CD14-positive monocyte (primary cell): ENCODE data around the gene PLIN3. TPM values are rescaled to one million over a fixed set of nuclear protein-coding genes. Genes with fewer than 3 reads are reported as not detected.
"Not testable (repeated sequence)": the region's sequence is repeated elsewhere in the genome, so short reads cannot be mapped to it uniquely, and the experiment has no call there.

Source experiments
- DNase-seq, 3 donors: peaks; one replicate each; pipeline ENCODE4 v3.0.0-alpha.2; 2011 to 2022
- H2AFZ ChIP-seq: 2 replicates; pipeline ENCODE4 v1.6.0; 2012; ENCODE audit warnings: mild to moderate bottlenecking, low read depth, low read length, inconsistent platforms; ENCODE audit not compliant: insufficient read depth, poor library complexity, severe bottlenecking
- H3K27ac ChIP-seq, 2 donors: 1 replicate in 1 of 2; 2 replicates in 1 of 2; pipeline ENCODE4 v1.5.1; 2012 to 2013; ENCODE audit warnings: low read length in 2 of 2, control low read depth in 1 of 2, inconsistent platforms in 1 of 2, low read depth in 1 of 2, mild to moderate bottlenecking in 1 of 2
- H3K27me3 ChIP-seq, 2 donors: one replicate each; pipeline versions ENCODE4 v1.6.0 to v1.6.1; 2011 to 2013; ENCODE audit warnings: low read length in 2 of 2; ENCODE audit not compliant: control insufficient read depth in 2 of 2, insufficient read depth in 2 of 2
- H3K36me3 ChIP-seq, 2 donors: replicated peaks in 1 of 2; 1 replicate in 1 of 2; 2 replicates in 1 of 2; pipeline versions ENCODE4 v1.5.1 to v1.6.1; 2012 to 2013; ENCODE audit warnings: low read length in 2 of 2, control low read depth in 1 of 2, inconsistent platforms in 1 of 2, mild to moderate bottlenecking in 1 of 2; ENCODE audit not compliant: insufficient read depth in 2 of 2, control insufficient read depth in 1 of 2
- H3K4me1 ChIP-seq, 2 donors: 1 replicate in 1 of 2; 2 replicates in 1 of 2; pipeline versions ENCODE4 v1.5.1 to v1.6.1; 2012 to 2013; ENCODE audit warnings: low read length in 2 of 2, control low read depth in 1 of 2, inconsistent platforms in 1 of 2, mild to moderate bottlenecking in 1 of 2, moderate library complexity in 1 of 2; ENCODE audit not compliant: insufficient read depth in 2 of 2, control insufficient read depth in 1 of 2
- H3K4me2 ChIP-seq: replicated peaks from 2 replicates; pipeline ENCODE3; 2012; ENCODE audit warnings: low read length, moderate library complexity, mild to moderate bottlenecking; ENCODE audit not compliant: poor library complexity, severe bottlenecking; ENCODE audit errors: extremely low read depth
- H3K4me3 ChIP-seq, 3 experiments: fragments of 200-600 bp in 1 of 3; sonication (generic) in 1 of 3; replicated peaks in 1 of 3; 1 replicate in 2 of 3; 2 replicates in 1 of 3; pipeline ENCODE4 v1.5.1; 2011 to 2013; ENCODE audit warnings: low read length in 3 of 3, mild to moderate bottlenecking in 3 of 3, control low read depth in 2 of 3, low read depth in 2 of 3, inconsistent platforms in 1 of 3, moderate library complexity in 1 of 3
- H3K79me2 ChIP-seq: 2 replicates; pipeline ENCODE4 v1.6.0; 2012; ENCODE audit warnings: mild to moderate bottlenecking, control low read depth, inconsistent platforms, low read length, moderate library complexity; ENCODE audit not compliant: insufficient read depth
- H3K9ac ChIP-seq: 2 replicates; pipeline ENCODE4 v1.6.0; 2017; ENCODE audit warnings: low read length, mild to moderate bottlenecking; ENCODE audit not compliant: insufficient read depth, poor library complexity, severe bottlenecking
- H3K9me3 ChIP-seq, 2 donors: replicated peaks in 1 of 2; 1 replicate in 1 of 2; 2 replicates in 1 of 2; pipeline versions ENCODE4 v1.5.1 to v1.6.1; 2012 to 2013; ENCODE audit warnings: low read length in 2 of 2, control low read depth in 1 of 2; ENCODE audit not compliant: control insufficient read depth in 1 of 2, insufficient read depth in 1 of 2
- H4K20me1 ChIP-seq: 2 replicates; pipeline ENCODE4 v1.6.0; 2012; ENCODE audit warnings: mild to moderate bottlenecking, low read length, control low read depth, moderate library complexity; ENCODE audit not compliant: insufficient read depth
- H3K27ac Mint-ChIP-seq, 7 donors: one replicate each; pipeline ENCODE4 v1.8.0; 2020; ENCODE audit warnings: mild to moderate bottlenecking in 7 of 7, mixed read lengths in 7 of 7, moderate library complexity in 6 of 7, inconsistent platforms in 2 of 7
- H3K27me3 Mint-ChIP-seq, 3 donors: one replicate each; pipeline ENCODE4 v1.8.0; 2021 to 2022; ENCODE audit warnings: low read depth in 3 of 3, mild to moderate bottlenecking in 3 of 3, mixed read lengths in 3 of 3, moderate library complexity in 3 of 3, inconsistent platforms in 1 of 3
- H3K36me3 Mint-ChIP-seq, 2 donors: one replicate each; pipeline ENCODE4 v1.8.0; 2020; ENCODE audit warnings: mixed read lengths in 2 of 2, inconsistent platforms in 1 of 2, mild to moderate bottlenecking in 1 of 2
- H3K4me1 Mint-ChIP-seq: one replicate; pipeline ENCODE4 v1.8.0; 2020; ENCODE audit warnings: mild to moderate bottlenecking, mixed read lengths
- H3K4me3 Mint-ChIP-seq, 2 donors: one replicate each; pipeline ENCODE4 v1.8.0; 2020; ENCODE audit warnings: mild to moderate bottlenecking in 2 of 2, mixed read lengths in 2 of 2, moderate library complexity in 1 of 2
- H3K9me3 Mint-ChIP-seq, 7 donors: one replicate each; pipeline ENCODE4 v1.8.0; 2020 to 2022; ENCODE audit warnings: mixed read lengths in 7 of 7, mild to moderate bottlenecking in 6 of 7, moderate library complexity in 6 of 7, inconsistent platforms in 2 of 7
- CTCF ChIP-seq: fragments of 200-600 bp; IDR thresholded peaks from one replicate; pipeline ENCODE4 v1.8.0; 2022; ENCODE audit warnings: antibody characterized with exemption, mild to moderate bottlenecking
- WGBS: methylation state at CpG from one replicate; pipeline ENCODE4 v1.1.5; 2013; ENCODE audit warnings: missing lambda C conversion rate; ENCODE audit not compliant: insufficient coverage; 5-methylcytosine and 5-hydroxymethylcytosine counted together
- intact Hi-C, 2 donors: fragments of 100-400 bp; cut with micrococcal nuclease; formaldehyde crosslinking; loops; one replicate each; pipeline versions ENCODE4 v1.15.0 to v1.15.1; 2023
- polyA plus RNA-seq, 3 donors: library from polyadenylated mRNA; depleted of rRNA in 1 of 3; unstranded in 2 of 3; stranded (reverse) in 1 of 3; fragments of 300-500 nt in 2 of 3; fragments of >200 nt in 1 of 3; fragmentation: Illumina TruSeq in 2 of 3; gene quantifications; 1 replicate in 2 of 3; 2 replicates in 1 of 3; pipeline ENCODE4 v1.2.3, GENCODE V29; 2012 to 2021

PLIN3 gene
- polyA plus RNA-seq, 3 donors = 78.8 to 151 (median 138) TPM

- H2AFZ ChIP-seq = no peak overlapping the region
- DNase-seq = no peak
- H3K36me3 Mint-ChIP-seq = peaks cover 3 to 7% of the 10 kb centered on the region in 2 donors
- no peak overlapping the region for H3K27ac ChIP-seq
- no peaks in the 10 kb centered on the region for H3K79me2 ChIP-seq
- WGBS = 20% methylated on average over 3 of the region's 7 CpGs
- intact Hi-C loops = no loop called here
- no peaks in the 10 kb centered on the region for H3K9me3 ChIP-seq
- H3K27ac Mint-ChIP-seq = peak overlapping the region in 3 of 7 donors; percentile 12 to 42 (median 25)
- peaks cover 0 to 6% (median 0%) of the 10 kb centered on the region in 7 donors for H3K9me3 Mint-ChIP-seq
- H3K4me1 Mint-ChIP-seq = peaks cover 55% of the 10 kb centered on the region
- TF ChIP-seq CTCF = no peak
- no peaks in the 10 kb centered on the region for H3K27me3 ChIP-seq
- no peak overlapping the region for H3K9ac ChIP-seq
- peaks cover 11% of the 10 kb centered on the region for H4K20me1 ChIP-seq
- H3K4me2 ChIP-seq = no peak overlapping the region
- peaks cover 0 to 6% of the 10 kb centered on the region in 2 donors for H3K36me3 ChIP-seq
- peaks cover 0 to 4% (median 2%) of the 10 kb centered on the region in 3 donors for H3K27me3 Mint-ChIP-seq
- H3K4me3 ChIP-seq = no peak overlapping the region
- no peak overlapping the region for H3K4me3 Mint-ChIP-seq
- H3K4me1 ChIP-seq = peaks cover 42 to 52% of the 10 kb centered on the region in 2 donors
These were observed 29.7 kb upstream of the PLIN3 start for GRCh38 chr19:4897146-4897545.

- Mint-ChIP-seq H3K4me3 (no peak overlapping the region), H3K27ac (peak overlapping the region in 2 of 7 donors; percentile 32 to 54), H3K9me3 (peaks cover 0 to 6% (median 0%) of the 10 kb centered on the region in 7 donors), H3K4me1 (peaks cover 49% of the 10 kb centered on the region), H3K27me3 (peaks cover 0 to 7% (median 2%) of the 10 kb centered on the region in 3 donors), H3K36me3 (peaks cover 5 to 8% of the 10 kb centered on the region in 2 donors)
- peaks cover 37 to 45% of the 10 kb centered on the region in 2 donors for H3K4me1 ChIP-seq
- H3K36me3 ChIP-seq = peaks cover 0 to 7% of the 10 kb centered on the region in 2 donors
- H4K20me1 ChIP-seq = peaks cover 11% of the 10 kb centered on the region
- TF ChIP-seq CTCF = no peak
- no CpG with 5 or more reads among the region's 3 CpGs for WGBS
- no peaks in the 10 kb centered on the region for H3K79me2 ChIP-seq
- peak overlapping the region in 1 of 2 donors; percentile 29 for H3K27ac ChIP-seq
- no peaks in the 10 kb centered on the region for H3K27me3 ChIP-seq
- H3K4me2 ChIP-seq = no peak overlapping the region
- H3K9ac ChIP-seq = no peak overlapping the region
- H3K4me3 ChIP-seq = no peak overlapping the region
- intact Hi-C loops = no loop called here
- peak; percentile 24 to 58 (median 43) for DNase-seq
- no peak overlapping the region for H2AFZ ChIP-seq
- H3K9me3 ChIP-seq = no peaks in the 10 kb centered on the region
These were observed 28.9 kb upstream of the PLIN3 start for GRCh38 chr19:4896372-4896771.

- intact Hi-C loops, H3K79me2 ChIP-seq, H3K9ac ChIP-seq, H3K27ac Mint-ChIP-seq, H3K27me3 Mint-ChIP-seq, H3K4me2 ChIP-seq, H3K4me3 ChIP-seq, H3K9me3 Mint-ChIP-seq, H3K9me3 ChIP-seq, H3K27ac ChIP-seq, H3K27me3 ChIP-seq, H3K4me3 Mint-ChIP-seq, DNase-seq, H2AFZ ChIP-seq: not testable (repeated sequence)
- Histone ChIP-seq H3K36me3 (peaks cover 0 to 16% of the 10 kb centered on the region in 2 donors), H3K4me1 (peaks cover 26 to 33% of the 10 kb centered on the region in 2 donors), H4K20me1 (peaks cover 11% of the 10 kb centered on the region)
- Mint-ChIP-seq H3K4me1 (peaks cover 37% of the 10 kb centered on the region), H3K36me3 (peaks cover 17 to 19% of the 10 kb centered on the region in 2 donors)
- no CpG with 5 or more reads among the region's 11 CpGs for WGBS
These were observed 25.5 kb upstream of the PLIN3 start for GRCh38 chr19:4892962-4893361.
